K562 (cell line): ENCODE data around the gene CELA3A. TPM values are rescaled to one million over a fixed set of nuclear protein-coding genes. Genes with fewer than 3 reads are reported as not detected.

Experiments
- ATF1 ChIP-seq, 2 experiments: fragments of 450-650 bp in 1 of 2; IDR thresholded peaks; 2 replicates each; pipeline ENCODE4 v1.6.1; 2016; ENCODE audit warnings: missing compliant biosample characterization in 1 of 2, missing genetic modification characterization in 1 of 2
- CBX1 ChIP-seq: sonication (generic); IDR thresholded peaks from 2 replicates; pipeline ENCODE4 v1.6.1; 2016; ENCODE audit warnings: antibody characterized with exemption, low read depth, mild to moderate bottlenecking
- CEBPG ChIP-seq, 3 experiments: fragments of 200-800 bp in 1 of 3; sonication (Bioruptor generic) in 1 of 3; sonication (generic) in 1 of 3; formaldehyde crosslinking in 1 of 3; IDR thresholded peaks in 2 of 3; conservative IDR thresholded peaks in 1 of 3; 2 replicates each; pipeline versions ENCODE4 v1.6.1 to v1.8.0; 2016 to 2022; ENCODE audit warnings: missing compliant biosample characterization in 2 of 3, missing genetic modification characterization in 2 of 3, mild to moderate bottlenecking in 1 of 3, missing genetic modification reagents in 1 of 3
- DPF2 ChIP-seq: fragments of 450-650 bp; IDR thresholded peaks from 2 replicates; pipeline ENCODE4 v1.6.1; 2016
- EP400 ChIP-seq: fragments of 450-650 bp; IDR thresholded peaks from 2 replicates; pipeline ENCODE4 v1.6.1; 2017; ENCODE audit warnings: antibody characterized with exemption, mild to moderate bottlenecking, moderate library complexity
- JUND ChIP-seq, 2 experiments: IDR thresholded peaks; 2 replicates in 1 of 2; 3 replicates in 1 of 2; pipeline ENCODE4 v1.6.1; 2011; ENCODE audit warnings: borderline replicate concordance in 2 of 2, low read depth in 2 of 2, low read length in 2 of 2, improper control_type of control experiment in 1 of 2, missing biosample characterization in 1 of 2, missing genetic modification characterization in 1 of 2, missing genetic modification reagents in 1 of 2
- KLF1 ChIP-seq: fragments of 450-650 bp; IDR thresholded peaks from 2 replicates; pipeline ENCODE4 v1.6.1; 2016; ENCODE audit warnings: missing genetic modification characterization, missing compliant biosample characterization
- MED1 ChIP-seq: sonication (generic); formaldehyde crosslinking; IDR thresholded peaks from 2 replicates; pipeline ENCODE4 v1.8.1; 2023; ENCODE audit warnings: missing genetic modification reagents, borderline replicate concordance
- NFRKB ChIP-seq: fragments of 450-650 bp; IDR thresholded peaks from 2 replicates; pipeline ENCODE4 v1.6.1; 2016; ENCODE audit warnings: low read depth
- NR3C1 ChIP-seq: sonication (generic); formaldehyde crosslinking; IDR thresholded peaks from 2 replicates; pipeline ENCODE4 v1.8.1; 2022; ENCODE audit warnings: missing genetic modification reagents
- ZEB2 ChIP-seq: fragments of 450-650 bp; IDR thresholded peaks from 2 replicates; pipeline ENCODE4 v1.6.1; 2016
- ZFX ChIP-seq: sonication (generic); formaldehyde crosslinking; IDR thresholded peaks from 2 replicates; pipeline ENCODE4 v1.8.0; 2022; ENCODE audit warnings: mild to moderate bottlenecking, missing genetic modification reagents, moderate library complexity
- ZNF133 ChIP-seq: fragments of 250-450 bp; sonication (Bioruptor Pico); IDR thresholded peaks from 2 replicates; pipeline ENCODE4 v1.4.0; 2020; ENCODE audit warnings: mild to moderate bottlenecking
- ZNF239 ChIP-seq: fragments of 250-450 bp; sonication (Bioruptor Pico); IDR thresholded peaks from 2 replicates; pipeline ENCODE4 v1.4.0; 2020; ENCODE audit warnings: mild to moderate bottlenecking
- ZNF507 ChIP-seq: conservative IDR thresholded peaks from 2 replicates; pipeline ENCODE4 v1.6.1; 2017; ENCODE audit warnings: missing genetic modification characterization, missing compliant biosample characterization
- ZNF766 ChIP-seq: fragments of 200-800 bp; sonication (Bioruptor generic); conservative IDR thresholded peaks from 2 replicates; pipeline ENCODE4 v1.6.1; 2016; ENCODE audit warnings: missing genetic modification characterization, missing compliant biosample characterization
- ZNF830 ChIP-seq: fragments of 250-450 bp; sonication (Bioruptor Pico); IDR thresholded peaks from 2 replicates; pipeline ENCODE4 v1.5.0; 2021; ENCODE audit warnings: mild to moderate bottlenecking
- polyA plus RNA-seq, 8 experiments: library from polyadenylated mRNA; depleted of rRNA in 4 of 8; stranded (reverse) in 5 of 8; unstranded in 3 of 8; fragments of >200 nt; fragmentation: Nextera tagmentation in 2 of 8; fragmentation: Illumina TruSeq in 1 of 8; extraction: Ambion mirVana in 2 of 8; extraction: Trizol in 1 of 8; gene quantifications; 2 replicates each; pipeline versions ENCODE4 v1.2.1 to v1.2.3, GENCODE V29; 2011 to 2014; ENCODE audit warnings: inconsistent platforms in 1 of 8, missing spikeins in 1 of 8
- total RNA-seq, 7 experiments: library from RNA; depleted of rRNA in 6 of 7; stranded (reverse); fragments of >200 nt in 6 of 7; fragmentation: Illumina TruSeq in 2 of 7; extraction: Trizol in 2 of 7; gene quantifications; 2 replicates each; pipeline versions ENCODE4 v1.2.1 to v1.2.3, GENCODE V29; 2011 to 2021; ENCODE audit warnings: low replicate concordance in 1 of 7
- TF ChIP-seq, protein P1 (sequence below), 2 experiments: IDR thresholded peaks; 2 replicates each; pipeline ENCODE4 v1.6.1; 2011; ENCODE audit warnings: borderline replicate concordance in 1 of 2, control low read depth in 1 of 2, low read depth in 1 of 2, low read length in 1 of 2, mild to moderate bottlenecking in 1 of 2, mixed read lengths in 1 of 2, moderate library complexity in 1 of 2; ENCODE audit not compliant: insufficient read depth in 1 of 2, insufficient read length in 1 of 2, poor library complexity in 1 of 2, severe bottlenecking in 1 of 2; ENCODE audit errors: extremely low read depth in 1 of 2
- TF ChIP-seq, protein P2 (sequence below): sonication (generic); formaldehyde crosslinking; IDR thresholded peaks from 2 replicates; pipeline ENCODE4 v1.8.0; 2022; ENCODE audit warnings: missing genetic modification reagents, mild to moderate bottlenecking, moderate library complexity, borderline replicate concordance
- TF ChIP-seq, protein P3 (sequence below): fragments of 450-650 bp; conservative IDR thresholded peaks from 2 replicates; pipeline ENCODE4 v1.6.1; 2016; ENCODE audit warnings: missing genetic modification characterization, low read depth, mild to moderate bottlenecking, missing compliant biosample characterization, moderate library complexity
- TF ChIP-seq, protein P4 (sequence below): fragments of 450-650 bp; IDR thresholded peaks from 2 replicates; pipeline ENCODE4 v1.6.1; 2017; ENCODE audit warnings: mild to moderate bottlenecking, moderate library complexity
- TF ChIP-seq, protein P5 (sequence below): sonication (generic); formaldehyde crosslinking; IDR thresholded peaks from 2 replicates; pipeline ENCODE4 v1.8.0; 2022; ENCODE audit warnings: mild to moderate bottlenecking, missing genetic modification reagents

The CELA3A gene
- total and polyA plus RNA-seq, 9 of the 15 experiments (the other 6 are each of a cell fraction or from before 2014, with no cell fraction given), result 5.4 TPM; not detected in 8

DNA sequence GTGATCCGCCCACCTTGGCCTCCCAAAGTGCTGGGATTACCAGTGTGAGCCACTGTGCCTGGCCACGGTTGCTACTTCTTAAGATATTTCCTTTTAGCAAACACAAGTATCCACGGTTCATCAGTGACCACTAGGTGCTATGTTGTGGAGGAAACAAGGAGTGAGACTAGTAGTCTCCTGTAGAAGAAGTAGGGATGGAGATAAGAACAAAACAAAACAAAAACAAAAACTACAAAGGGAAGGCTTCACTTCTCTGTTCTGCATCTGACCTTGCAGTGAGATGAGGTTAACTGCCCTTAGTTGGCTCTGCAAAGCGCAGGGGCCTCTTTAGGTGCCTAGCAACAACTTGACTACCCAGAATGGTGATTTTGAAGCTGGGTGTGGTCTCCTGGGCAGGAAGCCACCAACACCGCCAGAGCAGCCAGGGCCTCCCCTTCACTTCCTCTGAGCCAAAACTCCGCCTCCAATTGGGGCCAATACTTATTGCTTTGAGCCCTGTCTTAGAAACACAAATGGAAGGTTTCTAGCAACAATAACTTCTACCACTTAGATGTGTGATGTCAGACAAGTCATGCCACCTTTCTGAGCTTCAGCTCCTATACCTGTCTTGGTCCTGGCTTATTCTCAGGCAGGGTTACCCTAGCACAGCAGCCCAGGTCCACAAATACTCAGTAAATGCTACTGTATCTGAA, 38.3 kb downstream of the CELA3A start (continued):
- TF ChIP-seq, protein P1, sequence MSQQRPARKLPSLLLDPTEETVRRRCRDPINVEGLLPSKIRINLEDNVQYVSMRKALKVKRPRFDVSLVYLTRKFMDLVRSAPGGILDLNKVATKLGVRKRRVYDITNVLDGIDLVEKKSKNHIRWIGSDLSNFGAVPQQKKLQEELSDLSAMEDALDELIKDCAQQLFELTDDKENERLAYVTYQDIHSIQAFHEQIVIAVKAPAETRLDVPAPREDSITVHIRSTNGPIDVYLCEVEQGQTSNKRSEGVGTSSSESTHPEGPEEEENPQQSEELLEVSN (IDR thresholded peaks at IDR 0.05; ENCODE audit: borderline replicate concordance in 1 of 2, extremely low read depth in 1 of 2, insufficient read depth in 1 of 2, insufficient read length in 1 of 2, low read depth in 1 of 2, low read length in 1 of 2, poor library complexity in 1 of 2, severe bottlenecking in 1 of 2), result no peak
- TF ChIP-seq, protein P2, sequence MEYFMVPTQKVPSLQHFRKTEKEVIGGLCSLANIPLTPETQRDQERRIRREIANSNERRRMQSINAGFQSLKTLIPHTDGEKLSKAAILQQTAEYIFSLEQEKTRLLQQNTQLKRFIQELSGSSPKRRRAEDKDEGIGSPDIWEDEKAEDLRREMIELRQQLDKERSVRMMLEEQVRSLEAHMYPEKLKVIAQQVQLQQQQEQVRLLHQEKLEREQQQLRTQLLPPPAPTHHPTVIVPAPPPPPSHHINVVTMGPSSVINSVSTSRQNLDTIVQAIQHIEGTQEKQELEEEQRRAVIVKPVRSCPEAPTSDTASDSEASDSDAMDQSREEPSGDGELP, result 0 out of 2 replicates have a peak, but pooled peaks have one; percentile 39
- TF ChIP-seq ZNF133 (CRISPR knock-in tag) (no peak), JUND (IDR thresholded peaks at IDR 0.05; ENCODE audit: borderline replicate concordance, low read depth, low read length) (0 out of 2 replicates have a peak, but pooled peaks have one; percentile 32), JUND (tag; IDR thresholded peaks at IDR 0.05; ENCODE audit: borderline replicate concordance, low read depth, low read length) (no peak; the same call in 2 of the 3 replicates), MED1 (CRISPR knock-in tag) (no peak), ZFX (CRISPR knock-in tag) (no peak), ZNF239 (CRISPR knock-in tag) (0 out of 2 replicates have a peak, but pooled peaks have one; percentile 12), EP400 (no peak), NR3C1 (CRISPR knock-in tag) (no peak), ZNF507 (tag) (no peak), NFRKB (no peak), ZNF766 (CRISPR knock-in tag) (peak; percentile 79; the same call in 1 of the 2 replicates), KLF1 (tag) (peak; percentile 48; the same call in 1 of the 2 replicates), CEBPG (CRISPR knock-in tag; IDR thresholded peaks at IDR 0.05) (no peak), CEBPG (tag; conservative IDR thresholded peaks at IDR 0.05 in 1 of 2, IDR thresholded peaks at IDR 0.05 in 1 of 2) (no peak), ZNF830 (no peak), ATF1 (CRISPR knock-in tag; IDR thresholded peaks at IDR 0.05) (no peak), ATF1 (tag; IDR thresholded peaks at IDR 0.05) (0 out of 2 replicates have a peak, but pooled peaks have one; percentile 15), CBX1 (no peak), ZEB2 (0 out of 2 replicates have a peak, but pooled peaks have one; percentile 38), DPF2 (peak; percentile 48)
- TF ChIP-seq, protein P3, sequence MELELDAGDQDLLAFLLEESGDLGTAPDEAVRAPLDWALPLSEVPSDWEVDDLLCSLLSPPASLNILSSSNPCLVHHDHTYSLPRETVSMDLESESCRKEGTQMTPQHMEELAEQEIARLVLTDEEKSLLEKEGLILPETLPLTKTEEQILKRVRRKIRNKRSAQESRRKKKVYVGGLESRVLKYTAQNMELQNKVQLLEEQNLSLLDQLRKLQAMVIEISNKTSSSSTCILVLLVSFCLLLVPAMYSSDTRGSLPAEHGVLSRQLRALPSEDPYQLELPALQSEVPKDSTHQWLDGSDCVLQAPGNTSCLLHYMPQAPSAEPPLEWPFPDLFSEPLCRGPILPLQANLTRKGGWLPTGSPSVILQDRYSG (tag), result no peak
- TF ChIP-seq, protein P4, sequence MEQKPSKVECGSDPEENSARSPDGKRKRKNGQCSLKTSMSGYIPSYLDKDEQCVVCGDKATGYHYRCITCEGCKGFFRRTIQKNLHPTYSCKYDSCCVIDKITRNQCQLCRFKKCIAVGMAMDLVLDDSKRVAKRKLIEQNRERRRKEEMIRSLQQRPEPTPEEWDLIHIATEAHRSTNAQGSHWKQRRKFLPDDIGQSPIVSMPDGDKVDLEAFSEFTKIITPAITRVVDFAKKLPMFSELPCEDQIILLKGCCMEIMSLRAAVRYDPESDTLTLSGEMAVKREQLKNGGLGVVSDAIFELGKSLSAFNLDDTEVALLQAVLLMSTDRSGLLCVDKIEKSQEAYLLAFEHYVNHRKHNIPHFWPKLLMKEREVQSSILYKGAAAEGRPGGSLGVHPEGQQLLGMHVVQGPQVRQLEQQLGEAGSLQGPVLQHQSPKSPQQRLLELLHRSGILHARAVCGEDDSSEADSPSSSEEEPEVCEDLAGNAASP, result no peak
- TF ChIP-seq, protein P5, sequence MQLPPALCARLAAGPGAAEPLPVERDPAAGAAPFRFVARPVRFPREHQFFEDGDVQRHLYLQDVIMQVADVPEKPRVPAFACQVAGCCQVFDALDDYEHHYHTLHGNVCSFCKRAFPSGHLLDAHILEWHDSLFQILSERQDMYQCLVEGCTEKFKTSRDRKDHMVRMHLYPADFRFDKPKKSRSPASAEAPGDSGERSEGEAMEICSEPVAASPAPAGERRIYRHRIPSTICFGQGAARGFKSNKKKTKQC (CRISPR knock-in tag), result no peak
